Measurements from ENCODE around the gene BUD23. TPM values are rescaled to one million over a fixed set of nuclear protein-coding genes. Genes with fewer than 3 reads are reported as not detected.

Gene BUD23
- total RNA-seq, 2 donors from 2014 or later = 34.3 to 43.3 TPM

GRCh38 chr7:73679709-73680108, 3.7 kb upstream of the BUD23 start:
- Histone ChIP-seq H3K27me3 (no peaks in the 10 kb centered on the region), H3K27ac (no peak overlapping the region), H3K36me3 (replicated peaks in 1 of 2; ENCODE audit: insufficient read depth in 1 of 2, low read depth in 2 of 2) (peaks cover 0 to 2% of the 10 kb centered on the region in 2 donors), H3K4me1 (peaks cover 40% of the 10 kb centered on the region), H3K4me3 (no peak overlapping the region), H3K9me3 (no peaks in the 10 kb centered on the region)
- intact Hi-C loops (cut with DNase I) = loop anchor here (10.0 kb wide), 1 partner anchor 45 kb away; no protein-coding TSS in a partner anchor
- TF ChIP-seq, protein P1, sequence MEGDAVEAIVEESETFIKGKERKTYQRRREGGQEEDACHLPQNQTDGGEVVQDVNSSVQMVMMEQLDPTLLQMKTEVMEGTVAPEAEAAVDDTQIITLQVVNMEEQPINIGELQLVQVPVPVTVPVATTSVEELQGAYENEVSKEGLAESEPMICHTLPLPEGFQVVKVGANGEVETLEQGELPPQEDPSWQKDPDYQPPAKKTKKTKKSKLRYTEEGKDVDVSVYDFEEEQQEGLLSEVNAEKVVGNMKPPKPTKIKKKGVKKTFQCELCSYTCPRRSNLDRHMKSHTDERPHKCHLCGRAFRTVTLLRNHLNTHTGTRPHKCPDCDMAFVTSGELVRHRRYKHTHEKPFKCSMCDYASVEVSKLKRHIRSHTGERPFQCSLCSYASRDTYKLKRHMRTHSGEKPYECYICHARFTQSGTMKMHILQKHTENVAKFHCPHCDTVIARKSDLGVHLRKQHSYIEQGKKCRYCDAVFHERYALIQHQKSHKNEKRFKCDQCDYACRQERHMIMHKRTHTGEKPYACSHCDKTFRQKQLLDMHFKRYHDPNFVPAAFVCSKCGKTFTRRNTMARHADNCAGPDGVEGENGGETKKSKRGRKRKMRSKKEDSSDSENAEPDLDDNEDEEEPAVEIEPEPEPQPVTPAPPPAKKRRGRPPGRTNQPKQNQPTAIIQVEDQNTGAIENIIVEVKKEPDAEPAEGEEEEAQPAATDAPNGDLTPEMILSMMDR (IDR thresholded peaks at IDR 0.05) = no peak
- TF ChIP-seq POLR2A (IDR thresholded peaks at IDR 0.05) = no peak
- no peak for DNase-seq
- ATAC-seq = no peak
- 88 to 89% methylated on average over 2 of the region's 2 CpGs for WGBS, 2 donors

DNA sequence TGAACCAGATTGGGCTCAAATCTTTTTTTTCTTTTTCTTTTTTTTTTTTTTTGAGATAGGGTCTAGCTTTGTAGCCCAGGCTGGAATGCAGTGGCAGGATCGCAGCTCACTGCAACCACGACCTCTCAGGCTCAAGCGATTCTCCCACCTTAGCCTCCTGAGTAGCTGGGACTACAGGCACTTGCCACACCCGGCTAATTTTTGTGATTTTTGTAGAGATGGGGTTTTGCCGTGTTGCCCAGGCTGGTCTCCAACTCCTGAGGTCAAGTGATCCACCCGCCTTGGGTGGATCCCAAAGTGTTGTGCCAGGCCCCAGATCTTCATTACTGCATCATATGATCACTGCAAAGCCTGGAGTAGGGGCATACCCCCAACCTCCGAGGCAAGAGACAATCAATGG, 2.9 kb upstream of the BUD23 start:
- no peaks in the 10 kb centered on the region for H3K27me3 ChIP-seq
- no peak for ATAC-seq
- WGBS, 2 donors = 76 to 82% methylated on average over 6 to 7 of the region's 7 CpGs
- intact Hi-C loops (cut with DNase I) = no loop called here
- H3K4me1 ChIP-seq = peaks cover 45% of the 10 kb centered on the region
- no peak overlapping the region for H3K27ac ChIP-seq
- H3K9me3 ChIP-seq = no peaks in the 10 kb centered on the region
- DNase-seq = no peak
- H3K4me3 ChIP-seq = no peak overlapping the region
- peaks cover 0 to 2% of the 10 kb centered on the region in 2 donors for H3K36me3 ChIP-seq (replicated peaks in 1 of 2; ENCODE audit: insufficient read depth in 1 of 2, low read depth in 2 of 2)
- TF ChIP-seq POLR2A (IDR thresholded peaks at IDR 0.05) = no peak
- TF ChIP-seq, protein P1 (IDR thresholded peaks at IDR 0.05) = no peak

DNA sequence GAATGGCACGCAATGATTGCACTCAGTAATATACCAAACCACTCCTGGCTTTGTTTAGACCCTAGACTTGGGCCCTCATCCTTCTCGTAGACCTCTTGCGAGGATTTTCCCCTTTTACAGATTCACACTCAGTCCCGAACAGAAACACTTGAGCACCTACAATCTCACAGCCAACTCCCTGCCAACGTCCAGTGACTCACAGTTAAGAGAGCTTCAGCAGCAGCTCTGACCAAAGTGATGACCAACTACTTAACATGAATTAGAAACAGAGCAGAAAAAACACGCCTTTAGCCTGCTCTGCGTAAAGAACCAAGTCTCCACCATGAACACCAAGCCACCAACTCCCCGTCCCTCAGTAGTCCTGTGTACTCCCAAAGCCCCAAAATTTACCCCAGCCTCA, 2.4 kb upstream of the BUD23 start:
- ATAC-seq (no peak), DNase-seq (no peak)
- H3K4me3 ChIP-seq = no peak overlapping the region
- peaks cover 0 to 2% of the 10 kb centered on the region in 2 donors for H3K36me3 ChIP-seq (replicated peaks in 1 of 2; ENCODE audit: insufficient read depth in 1 of 2, low read depth in 2 of 2)
- TF ChIP-seq, protein P1 (IDR thresholded peaks at IDR 0.05) = no peak
- no peak for TF ChIP-seq POLR2A (IDR thresholded peaks at IDR 0.05)
- no peak overlapping the region for H3K27ac ChIP-seq
- H3K9me3 ChIP-seq = no peaks in the 10 kb centered on the region
- peaks cover 45% of the 10 kb centered on the region for H3K4me1 ChIP-seq
- intact Hi-C loops (cut with DNase I) = no loop called here
- 73 to 81% methylated on average over 8 of the region's 8 CpGs for WGBS, 2 donors
- H3K27me3 ChIP-seq = no peaks in the 10 kb centered on the region

DNA sequence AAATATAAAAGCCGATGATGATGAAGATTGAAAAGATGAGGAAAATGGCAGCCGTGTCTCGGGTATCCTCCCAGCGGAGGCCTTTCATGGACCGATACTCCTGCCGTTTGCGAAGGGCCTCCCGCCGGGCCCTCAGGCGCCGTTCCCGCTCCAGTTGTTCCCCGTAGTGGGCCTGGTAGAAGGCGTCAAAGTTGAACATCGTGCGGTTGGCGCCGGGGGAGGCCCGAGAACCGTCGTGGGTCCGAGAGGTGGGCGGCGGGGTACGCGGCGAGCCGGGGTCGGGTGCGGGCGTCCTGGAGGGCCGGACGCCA, 697 bp upstream of the BUD23 start:
- Histone ChIP-seq H3K27me3 (no peaks in the 10 kb centered on the region), H3K4me3 (peak overlapping the region; percentile 98 to 100), H3K27ac (peak overlapping the region; percentile 82 to 95 (median 91)), H3K36me3 (replicated peaks in 1 of 2; ENCODE audit: insufficient read depth in 1 of 2, low read depth in 2 of 2) (peaks cover 0 to 7% of the 10 kb centered on the region in 2 donors), H3K9me3 (no peaks in the 10 kb centered on the region), H3K4me1 (peaks cover 45% of the 10 kb centered on the region)
- DNase-seq (no peak), ATAC-seq (peak; percentile 1)
- no peak for TF ChIP-seq POLR2A (IDR thresholded peaks at IDR 0.05)
- TF ChIP-seq, protein P1 (IDR thresholded peaks at IDR 0.05) = no peak
- 0 to 1% methylated on average over 1 to 33 of the region's 33 CpGs for WGBS, 2 donors
- intact Hi-C loops (cut with DNase I) = no loop called here
